Lower lobe of right lung (tissue), 2 donors: ENCODE measurements around the gene AFDN. TPM values are rescaled to one million over a fixed set of nuclear protein-coding genes. Genes with fewer than 3 reads are reported as not detected.

Experiments used
- ATAC-seq, 2 donors: fragments of 200-7000 bp; cut with Tn5 transposase; one replicate each; pipeline ENCODE4 v1.9.1; 2020 to 2022; ENCODE audit warnings: mild to moderate bottlenecking in 2 of 2, moderate library complexity in 2 of 2
- DNase-seq: peaks from one replicate; pipeline ENCODE4 v3.0.0-alpha.2; 2020
- H3K27ac ChIP-seq: fragments of 200-600 bp; one replicate; pipeline ENCODE4 v1.8.0; 2022
- H3K27me3 ChIP-seq: fragments of 200-600 bp; one replicate; pipeline ENCODE4 v1.8.0; 2022; ENCODE audit warnings: low read depth
- H3K36me3 ChIP-seq: fragments of 200-600 bp; one replicate; pipeline ENCODE4 v1.8.0; 2022; ENCODE audit warnings: mild to moderate bottlenecking
- H3K4me1 ChIP-seq: fragments of 200-600 bp; one replicate; pipeline ENCODE4 v1.8.0; 2022
- H3K4me3 ChIP-seq: fragments of 200-600 bp; one replicate; pipeline ENCODE4 v1.8.0; 2022; ENCODE audit warnings: mild to moderate bottlenecking
- H3K9me3 ChIP-seq: fragments of 200-600 bp; one replicate; pipeline ENCODE4 v1.8.0; 2022
- intact Hi-C: fragments of 100-400 bp; cut with DNase I; formaldehyde crosslinking; loops from one replicate; pipeline ENCODE4 v1.11.0; 2022
- total RNA-seq: library from RNA; stranded (reverse); fragmentation: NEBNext Ultra II Directional; extraction: Animal tissue kit (Norgen Biotek cat#: 25700); gene quantifications from one replicate; pipeline ENCODE4 v1.2.1, GENCODE V29; 2021
- TF ChIP-seq, protein P1 (sequence below): fragments of 200-600 bp; IDR thresholded peaks from one replicate; pipeline ENCODE4 v1.8.0; 2022; ENCODE audit warnings: antibody characterized with exemption, mild to moderate bottlenecking
- donor health status: DM: no; HTN: yes; CAD: no; lungs with severe emphysema.

The AFDN gene
- total RNA-seq, 1 donor from 2014 or later: 167 TPM

DNA sequence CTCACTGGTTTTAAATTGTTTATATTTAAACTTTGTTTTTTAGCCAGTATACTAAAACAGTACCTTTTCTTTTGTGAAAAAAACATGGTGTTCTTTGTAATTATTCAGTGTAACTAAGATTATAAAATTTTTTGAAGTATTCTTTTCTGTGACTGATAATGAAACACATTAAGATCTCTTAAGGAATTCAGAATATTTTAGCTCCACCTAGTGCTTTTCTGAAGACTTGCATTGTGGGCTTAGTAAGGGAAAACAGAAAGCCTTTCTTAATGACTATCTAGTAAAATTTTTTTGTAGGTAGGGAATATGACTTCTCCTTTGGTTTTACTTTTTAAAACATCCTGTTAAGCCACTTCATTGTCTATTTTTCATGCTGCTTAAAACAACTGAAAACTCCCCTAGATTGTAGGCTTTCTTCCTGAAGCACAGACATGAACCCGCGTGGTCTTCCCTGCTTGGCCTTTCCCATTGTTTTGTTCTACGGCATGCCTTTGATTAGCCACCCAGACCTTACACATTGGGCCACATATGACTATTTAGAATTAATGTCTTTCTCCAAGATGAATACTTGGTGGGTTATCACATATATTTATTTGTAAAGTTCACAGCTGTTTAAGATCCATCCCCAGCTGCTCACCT, 72.1 kb downstream of the AFDN start:
- DNase-seq: no peak
- H3K27me3 ChIP-seq: no peaks in the 10 kb centered on the region
- no peaks in the 10 kb centered on the region for H3K9me3 ChIP-seq
- H3K36me3 ChIP-seq: peaks cover 66% of the 10 kb centered on the region
- H3K4me1 ChIP-seq: no peaks in the 10 kb centered on the region
- intact Hi-C loops: no loop called here
- no peak overlapping the region for H3K27ac ChIP-seq
- TF ChIP-seq, protein P1, sequence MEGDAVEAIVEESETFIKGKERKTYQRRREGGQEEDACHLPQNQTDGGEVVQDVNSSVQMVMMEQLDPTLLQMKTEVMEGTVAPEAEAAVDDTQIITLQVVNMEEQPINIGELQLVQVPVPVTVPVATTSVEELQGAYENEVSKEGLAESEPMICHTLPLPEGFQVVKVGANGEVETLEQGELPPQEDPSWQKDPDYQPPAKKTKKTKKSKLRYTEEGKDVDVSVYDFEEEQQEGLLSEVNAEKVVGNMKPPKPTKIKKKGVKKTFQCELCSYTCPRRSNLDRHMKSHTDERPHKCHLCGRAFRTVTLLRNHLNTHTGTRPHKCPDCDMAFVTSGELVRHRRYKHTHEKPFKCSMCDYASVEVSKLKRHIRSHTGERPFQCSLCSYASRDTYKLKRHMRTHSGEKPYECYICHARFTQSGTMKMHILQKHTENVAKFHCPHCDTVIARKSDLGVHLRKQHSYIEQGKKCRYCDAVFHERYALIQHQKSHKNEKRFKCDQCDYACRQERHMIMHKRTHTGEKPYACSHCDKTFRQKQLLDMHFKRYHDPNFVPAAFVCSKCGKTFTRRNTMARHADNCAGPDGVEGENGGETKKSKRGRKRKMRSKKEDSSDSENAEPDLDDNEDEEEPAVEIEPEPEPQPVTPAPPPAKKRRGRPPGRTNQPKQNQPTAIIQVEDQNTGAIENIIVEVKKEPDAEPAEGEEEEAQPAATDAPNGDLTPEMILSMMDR: peak; percentile 78
- peak in 1 of 2 donors; percentile 56 for ATAC-seq
- H3K4me3 ChIP-seq: no peak overlapping the region

DNA sequence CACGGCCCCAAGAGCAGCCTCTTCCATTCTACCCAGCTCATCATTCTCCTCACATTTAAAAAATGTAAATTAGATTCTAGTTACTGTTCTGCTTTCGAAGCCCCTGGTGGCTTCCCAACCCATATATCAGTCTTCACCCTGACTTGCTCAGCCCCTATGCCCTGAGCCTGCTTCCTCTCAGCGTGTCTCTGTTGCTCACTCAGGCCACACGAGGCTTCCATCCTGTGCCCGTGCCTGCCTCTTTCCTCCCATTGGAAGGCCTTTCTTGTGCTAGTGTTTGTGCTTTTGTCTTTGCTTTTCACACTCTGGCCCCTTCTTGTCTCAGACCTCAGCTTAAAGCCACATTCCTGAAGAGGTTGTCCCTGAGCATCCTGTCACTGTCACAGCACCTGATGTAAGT, 78.1 kb downstream of the AFDN start:
- no peaks in the 10 kb centered on the region for H3K4me1 ChIP-seq
- ATAC-seq (no peak), DNase-seq (no peak)
- no peak overlapping the region for H3K4me3 ChIP-seq
- TF ChIP-seq, protein P1: no peak
- H3K27ac ChIP-seq: no peak overlapping the region
- H3K27me3 ChIP-seq: no peaks in the 10 kb centered on the region
- no peaks in the 10 kb centered on the region for H3K9me3 ChIP-seq
- intact Hi-C loops: no loop called here
- H3K36me3 ChIP-seq: peaks cover 51% of the 10 kb centered on the region

DNA sequence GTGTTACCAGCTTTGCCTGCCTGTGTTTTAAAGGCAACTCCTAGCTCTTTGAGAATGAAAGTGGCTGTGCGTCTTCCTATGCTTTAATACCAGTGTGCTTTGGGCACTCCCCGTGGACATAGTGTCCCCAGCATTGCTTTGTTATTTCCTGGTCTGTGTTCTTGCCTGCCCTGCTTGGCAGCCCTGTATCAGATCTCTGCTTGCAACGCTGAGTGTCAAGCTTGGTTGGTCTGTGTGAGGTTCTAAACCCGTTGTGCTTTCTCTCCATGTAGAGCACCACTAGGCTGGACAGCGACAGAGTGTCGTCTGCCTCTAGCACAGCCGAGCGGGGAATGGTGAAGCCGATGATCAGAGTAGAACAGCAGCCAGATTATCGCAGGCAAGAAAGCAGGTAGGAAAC, 80.2 kb downstream of the AFDN start:
- DNase-seq (peak; percentile 53), ATAC-seq (peak; percentile 87 to 92)
- Histone ChIP-seq H3K27me3 (no peaks in the 10 kb centered on the region), H3K36me3 (peaks cover 56% of the 10 kb centered on the region), H3K9me3 (no peaks in the 10 kb centered on the region), H3K4me1 (no peaks in the 10 kb centered on the region), H3K4me3 (no peak overlapping the region), H3K27ac (peak overlapping the region; percentile 38)
- intact Hi-C loops: no loop called here
- TF ChIP-seq, protein P1: no peak

DNA sequence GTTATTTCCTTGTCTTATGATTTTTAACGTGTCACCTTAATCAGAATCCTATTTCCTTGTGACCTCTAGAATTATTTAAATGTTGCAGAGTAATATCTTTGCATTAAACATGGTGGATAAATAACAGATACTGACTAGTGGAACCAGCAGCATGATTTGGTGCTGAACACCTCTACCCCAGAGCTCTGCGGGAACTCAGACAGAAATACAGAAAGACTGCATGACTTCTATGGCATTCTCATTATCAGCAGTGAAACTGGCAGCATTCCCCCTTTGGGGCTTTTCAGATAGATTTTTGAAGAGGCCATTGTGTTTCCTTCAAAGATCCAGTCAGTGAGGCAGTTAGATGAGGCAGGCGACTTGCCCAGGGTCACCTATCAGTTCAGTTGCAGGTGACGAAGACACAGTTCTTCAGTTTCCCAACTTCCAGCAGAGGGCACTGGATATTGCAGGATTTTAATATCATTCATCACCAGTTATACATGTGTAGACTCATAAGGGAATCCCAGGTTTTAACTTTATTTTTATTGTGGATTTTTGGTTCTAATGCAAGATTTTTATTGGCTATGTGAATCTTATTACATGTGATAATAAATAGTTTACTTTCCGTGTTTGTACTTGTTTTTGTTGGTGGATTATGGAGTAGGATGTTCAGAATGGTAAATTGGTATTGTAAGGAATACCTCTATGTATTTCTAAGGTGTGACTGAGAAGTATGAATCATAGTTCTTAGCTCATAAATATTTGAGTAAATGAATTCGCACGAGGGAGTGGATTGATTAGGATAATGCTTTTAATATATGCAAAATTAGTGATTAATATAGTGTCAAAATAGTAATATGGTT, 81.3 kb downstream of the AFDN start:
- Histone ChIP-seq H3K27me3 (no peaks in the 10 kb centered on the region), H3K9me3 (no peaks in the 10 kb centered on the region), H3K36me3 (peaks cover 52% of the 10 kb centered on the region), H3K27ac (peak overlapping the region; percentile 26), H3K4me1 (no peaks in the 10 kb centered on the region), H3K4me3 (peak overlapping the region; percentile 4)
- intact Hi-C loops: no loop called here
- ATAC-seq: peak; percentile 55 to 77
- TF ChIP-seq, protein P1: peak; percentile 43
- DNase-seq: no peak

DNA sequence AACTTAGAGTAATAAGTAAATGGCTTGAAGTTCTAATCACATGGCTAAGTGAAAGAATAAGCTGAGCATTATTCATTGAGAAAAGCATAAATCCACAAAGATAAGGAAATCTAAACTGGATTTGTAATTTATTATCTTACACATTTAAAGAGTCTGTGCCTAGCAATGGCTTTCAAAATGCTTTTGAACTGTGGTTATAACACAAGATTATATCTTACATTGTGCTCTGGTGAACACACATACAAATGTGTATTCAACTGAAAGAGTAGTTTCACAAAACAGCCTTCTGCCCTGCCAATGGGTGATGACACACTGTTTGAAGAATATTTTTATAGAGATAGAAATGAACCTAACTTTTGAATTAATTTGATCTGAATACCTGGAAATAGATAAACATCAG, 83.3 kb downstream of the AFDN start:
- no peak overlapping the region for H3K27ac ChIP-seq
- no peak for ATAC-seq
- TF ChIP-seq, protein P1: no peak
- no peaks in the 10 kb centered on the region for H3K27me3 ChIP-seq
- no peaks in the 10 kb centered on the region for H3K4me1 ChIP-seq
- no peak for DNase-seq
- intact Hi-C loops: loop anchor here (5.0 kb wide), 1 partner anchor 222 kb away; no protein-coding TSS in a partner anchor
- peaks cover 52% of the 10 kb centered on the region for H3K36me3 ChIP-seq
- no peaks in the 10 kb centered on the region for H3K9me3 ChIP-seq
- no peak overlapping the region for H3K4me3 ChIP-seq
